Renal cortex interstitium (tissue), 11 donors: Measurements from ENCODE around the gene ANO2. TPM values are rescaled to one million over a fixed set of nuclear protein-coding genes. Genes with fewer than 3 reads are reported as not detected.
"Not testable (repeated sequence)": the region's sequence is repeated elsewhere in the genome, so short reads cannot be mapped to it uniquely, and the experiment has no call there.

Experiments
- DNase-seq, 11 donors: peaks; one replicate each; pipeline ENCODE4 v3.0.0-alpha.2; 2013; ENCODE audit warnings: low read depth in 9 of 11, low spot score in 4 of 11; ENCODE audit errors: extremely low read depth in 1 of 11
- polyA plus RNA-seq, 3 donors: library from polyadenylated mRNA; unstranded; fragments of 120-200 nt; gene quantifications; one replicate each; pipeline ENCODE4 v1.2.1, GENCODE V29; 2013; ENCODE audit not compliant: insufficient read length in 3 of 3

Gene ANO2
- polyA plus RNA-seq, 3 donors: 3.1 to 5.6 (median 5.2) TPM

DNA sequence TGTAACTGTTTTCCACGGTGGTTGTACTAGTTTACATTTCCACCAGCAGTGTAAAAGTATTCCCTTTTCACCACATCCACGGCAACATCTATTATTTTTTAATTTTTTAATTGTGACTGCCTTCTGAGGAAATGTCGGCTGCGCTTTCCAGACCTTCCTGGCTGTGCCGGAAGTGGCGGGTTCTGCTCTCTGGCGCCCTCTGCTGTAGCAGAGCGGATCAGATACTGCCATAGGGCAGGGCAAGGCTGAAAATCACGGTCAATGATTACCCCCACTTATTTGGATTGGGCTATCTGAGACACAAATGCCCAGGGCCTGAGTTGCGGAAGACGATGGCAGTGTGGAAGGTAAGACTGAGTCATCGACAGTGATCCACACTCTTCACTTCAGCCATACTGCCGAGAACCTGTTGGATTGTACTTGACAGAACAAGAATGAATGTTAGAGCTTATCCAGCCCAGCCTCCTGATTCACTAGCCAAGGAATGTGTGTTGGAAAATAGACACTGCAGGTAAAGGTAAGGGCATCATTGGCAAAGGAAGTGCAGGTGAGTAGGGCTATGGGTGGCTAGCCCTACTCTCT lies 388.9 kb downstream of the ANO2 start:
- DNase-seq: no peak

DNA sequence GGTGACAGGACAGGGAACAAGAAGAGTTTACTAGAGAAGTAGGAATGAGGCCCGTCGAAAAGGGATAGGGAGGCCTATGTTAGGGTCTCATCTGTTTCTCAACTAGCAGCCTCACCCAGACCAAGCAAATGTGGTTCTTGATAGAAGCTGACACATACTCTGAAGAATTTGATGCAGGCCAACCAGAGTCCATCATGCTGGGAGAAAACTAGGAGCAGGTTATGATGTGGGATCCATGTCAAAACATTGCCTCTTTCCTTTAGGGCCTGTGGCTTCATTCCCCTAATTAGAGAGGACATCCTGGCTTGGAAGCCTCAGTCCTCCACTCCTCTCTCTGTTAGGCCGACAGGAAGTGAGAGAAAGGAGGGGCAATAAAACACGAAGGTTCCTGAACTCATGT lies 390.3 kb downstream of the ANO2 start:
- no peak for DNase-seq

DNA sequence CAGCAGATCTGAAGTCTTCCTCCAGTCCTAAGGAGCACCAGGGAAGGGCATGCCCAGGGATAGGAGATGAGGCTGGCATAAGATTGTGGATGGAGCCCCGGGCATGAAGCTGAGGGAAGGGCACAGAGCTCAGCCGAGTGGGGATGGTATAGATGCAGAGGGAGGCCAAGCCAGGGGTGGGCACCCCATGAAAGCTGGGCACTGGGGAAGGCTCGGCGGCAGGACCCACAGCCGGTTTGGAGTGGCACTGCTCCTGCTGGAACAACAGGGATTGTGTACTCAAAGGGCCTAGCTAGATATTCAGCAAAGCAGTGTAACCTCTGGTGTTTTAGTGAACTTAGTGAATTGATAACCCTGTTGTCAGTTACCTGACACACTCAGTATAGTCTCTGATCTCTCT lies 396.0 kb downstream of the ANO2 start:
- DNase-seq: no peak

DNA sequence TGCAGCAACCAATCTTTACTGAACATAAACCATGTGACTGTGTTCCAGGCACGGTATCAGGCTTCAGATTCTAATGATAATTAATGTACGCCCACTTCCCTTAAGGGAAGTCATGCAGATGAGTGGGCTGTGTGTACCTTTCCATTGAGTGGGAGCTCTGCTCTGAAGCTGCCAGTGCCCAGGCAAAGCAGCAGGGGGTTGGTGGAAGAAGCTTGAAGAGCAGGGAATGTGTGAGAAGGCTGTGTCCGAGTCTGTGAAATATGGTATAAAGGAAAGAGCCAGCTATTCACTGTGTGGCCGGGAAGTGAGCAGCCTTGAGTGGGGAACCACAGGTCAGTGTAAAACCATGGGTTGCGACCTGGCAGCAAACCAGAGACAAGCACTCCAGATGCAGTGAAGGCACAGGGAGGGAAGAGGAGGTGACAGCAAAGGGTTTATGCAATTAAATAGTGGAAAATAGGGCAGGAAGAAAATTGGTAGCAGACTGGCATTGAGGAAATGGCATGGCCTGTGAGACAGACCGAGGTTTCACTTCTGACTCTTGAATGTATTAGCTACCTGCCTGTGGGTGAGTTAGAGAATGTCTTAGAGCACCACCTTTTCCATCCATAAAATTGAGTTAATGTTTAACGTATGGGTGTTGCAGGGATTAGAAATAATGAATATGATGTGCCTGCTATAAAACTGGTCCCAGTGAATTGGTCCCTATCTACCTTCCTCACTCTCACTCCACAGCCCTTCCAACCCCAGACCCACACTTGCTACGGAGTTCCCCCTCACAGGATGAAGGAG lies 396.7 kb downstream of the ANO2 start:
- DNase-seq: no peak

DNA sequence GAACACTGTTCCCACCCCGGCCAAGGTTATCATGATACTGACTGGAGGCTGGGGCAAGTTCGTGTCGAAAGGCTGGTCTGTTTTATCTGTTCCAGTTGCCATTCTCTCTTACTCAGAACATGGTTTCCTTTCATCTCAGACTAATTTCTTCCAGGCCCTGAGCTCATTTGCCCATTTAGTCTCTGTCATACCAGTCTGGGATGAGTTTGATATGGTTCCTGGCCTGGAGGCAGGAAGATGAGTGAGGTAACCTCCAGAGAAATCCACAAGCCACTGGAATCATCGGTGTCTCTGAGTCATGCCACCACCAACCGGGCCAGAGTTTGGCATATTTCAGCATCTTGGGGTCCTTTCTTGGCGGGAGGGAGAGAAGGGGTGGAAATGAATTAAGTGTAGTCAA lies 398.4 kb downstream of the ANO2 start:
- DNase-seq: no peak

DNA sequence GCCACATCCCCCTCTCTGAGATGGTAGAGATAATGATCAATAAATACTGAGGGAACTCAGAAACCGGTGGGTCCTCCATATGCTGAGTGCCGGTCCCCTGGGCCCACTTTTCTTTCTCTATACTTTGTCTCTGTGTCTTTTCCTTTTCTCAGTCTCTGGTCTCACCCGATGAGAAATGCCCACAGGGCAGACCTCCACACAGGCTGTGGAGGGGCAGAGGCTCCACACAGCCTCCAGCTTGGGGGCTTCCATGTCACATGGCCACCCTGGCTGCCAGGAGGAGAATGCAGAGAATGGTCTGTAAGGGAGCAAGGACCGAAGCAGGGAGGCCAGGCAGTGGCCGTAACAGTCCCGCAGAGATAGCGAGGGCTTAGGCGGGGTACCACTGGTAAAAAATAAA lies 407.3 kb downstream of the ANO2 start:
- no peak for DNase-seq

DNA sequence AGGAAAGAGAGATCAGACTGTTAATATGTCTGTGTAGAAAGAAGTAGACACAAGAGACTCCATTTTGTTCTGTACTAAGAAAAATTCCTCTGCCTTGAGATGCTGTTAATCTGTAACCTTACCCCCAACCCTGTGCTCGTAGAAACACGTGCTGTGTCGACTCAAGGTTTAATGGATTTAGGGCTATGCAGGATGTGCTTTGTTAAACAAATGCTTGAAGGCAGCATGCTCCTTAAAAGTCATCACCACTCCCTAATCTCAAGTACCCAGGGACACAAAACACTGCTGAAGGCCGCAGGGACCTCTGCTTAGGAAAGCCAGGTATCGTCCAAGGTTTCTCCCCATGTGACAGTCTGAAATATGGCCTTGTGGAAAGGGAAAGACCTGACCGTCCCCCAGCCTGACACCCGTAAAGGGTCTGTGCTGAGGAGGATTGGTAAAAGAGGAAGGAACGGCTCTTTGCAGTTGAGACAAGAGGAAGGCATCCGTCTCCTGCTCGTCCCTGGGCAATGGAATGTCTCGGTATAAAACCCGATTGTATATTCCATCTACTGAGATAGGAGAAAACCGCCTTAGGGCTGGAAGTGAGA lies 407.9 kb downstream of the ANO2 start:
- not testable (repeated sequence) for DNase-seq

DNA sequence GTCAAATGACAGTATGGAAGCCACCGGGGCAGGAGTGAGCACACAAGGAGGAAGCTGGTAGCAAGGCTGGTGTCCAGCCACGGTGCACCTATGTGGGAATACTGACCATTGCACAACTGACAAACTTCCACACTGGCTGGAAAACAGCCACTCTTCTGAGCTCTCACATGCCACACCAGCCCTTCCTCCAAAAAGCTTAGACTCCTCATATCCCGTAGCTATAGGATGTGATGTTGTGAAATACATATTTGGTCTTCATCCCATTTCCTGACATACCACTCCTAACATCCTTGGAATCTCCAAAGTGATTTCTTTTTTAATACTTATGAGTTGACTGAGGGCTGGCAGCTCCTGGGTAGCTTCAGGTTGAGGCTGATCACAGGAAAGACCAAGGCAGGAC lies 409.5 kb downstream of the ANO2 start:
- no peak for DNase-seq

DNA sequence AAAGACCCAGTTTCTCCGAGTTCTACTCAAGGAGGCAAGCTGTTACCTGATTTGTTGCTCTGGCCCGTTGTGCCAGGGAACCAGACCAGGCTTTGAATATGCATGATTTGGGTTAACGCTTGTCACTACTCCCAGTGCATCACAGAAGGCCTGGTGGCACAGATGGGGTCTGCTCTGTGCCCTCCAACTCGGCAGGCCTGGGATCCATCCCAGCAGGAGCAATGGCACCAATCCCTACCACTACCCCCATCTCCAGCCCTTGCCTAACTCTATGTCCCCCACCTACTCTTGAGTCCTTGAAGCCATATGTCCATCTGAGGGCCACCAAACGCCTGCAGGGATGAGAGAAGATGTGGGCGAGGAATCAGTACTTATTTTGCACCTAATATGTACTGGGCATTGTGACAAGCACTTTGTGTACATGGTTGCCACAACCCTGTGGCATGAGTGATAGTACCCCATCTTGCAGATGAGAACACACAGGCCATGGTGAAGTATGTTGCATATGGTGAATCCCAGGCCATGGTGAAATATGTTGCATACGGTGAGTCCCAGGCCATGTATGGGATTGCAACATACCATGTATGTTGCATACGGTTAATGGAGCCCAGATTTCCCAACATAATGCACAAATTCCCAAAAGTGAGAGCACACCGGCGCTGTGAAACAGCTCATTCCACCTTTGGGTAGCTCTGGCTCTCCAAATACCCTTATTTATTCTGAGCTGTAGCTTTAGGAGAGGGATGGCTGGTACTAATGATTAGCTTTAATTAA lies 410.4 kb downstream of the ANO2 start:
- DNase-seq: no peak

DNA sequence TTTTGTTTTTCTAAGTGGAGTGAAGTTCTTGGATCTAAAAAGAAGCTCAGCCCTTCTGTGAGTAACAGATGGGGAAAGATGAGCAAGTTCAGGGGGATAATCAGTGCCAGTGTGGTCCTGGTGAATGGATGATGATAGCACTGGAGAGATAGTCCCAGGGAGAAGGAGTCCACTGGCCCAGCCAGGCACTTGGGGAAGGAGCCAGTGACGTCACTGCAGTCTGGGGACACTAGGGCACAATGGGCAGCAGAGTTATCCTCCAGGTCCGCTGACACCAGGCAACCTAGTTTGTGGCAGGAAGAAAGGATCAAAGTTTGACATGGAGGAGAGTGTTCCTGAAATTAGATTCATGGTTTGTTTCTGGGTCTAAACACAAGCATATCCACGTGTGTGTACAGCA lies 411.7 kb downstream of the ANO2 start:
- no peak for DNase-seq

DNA sequence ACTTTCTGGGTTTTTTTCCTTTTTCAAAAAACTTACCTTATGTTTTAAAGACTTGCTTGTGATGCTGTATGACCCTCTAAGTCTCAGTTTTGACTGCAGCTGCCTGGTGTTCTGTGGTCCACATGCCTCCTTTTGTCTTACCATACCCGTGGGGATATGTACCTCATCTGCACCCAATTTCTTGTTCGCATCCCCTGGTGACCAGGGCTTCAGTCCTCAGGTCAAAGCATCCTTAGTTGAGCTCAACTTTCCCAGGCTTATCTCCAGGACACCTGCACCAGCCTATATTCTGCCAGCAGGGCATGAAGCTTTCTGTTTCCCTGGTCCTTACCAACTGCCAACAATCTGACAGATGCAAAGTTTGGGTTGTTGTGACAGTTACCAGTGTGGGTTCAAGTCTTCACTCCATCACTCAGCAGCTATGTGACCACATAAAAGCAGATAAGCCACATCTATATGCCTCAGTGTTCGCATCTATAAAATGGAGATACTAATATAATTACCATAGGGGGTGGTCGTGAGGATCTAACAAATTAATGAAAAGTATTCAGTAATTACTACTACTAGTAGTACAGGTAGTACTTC lies 419.2 kb downstream of the ANO2 start:
- DNase-seq: no peak

DNA sequence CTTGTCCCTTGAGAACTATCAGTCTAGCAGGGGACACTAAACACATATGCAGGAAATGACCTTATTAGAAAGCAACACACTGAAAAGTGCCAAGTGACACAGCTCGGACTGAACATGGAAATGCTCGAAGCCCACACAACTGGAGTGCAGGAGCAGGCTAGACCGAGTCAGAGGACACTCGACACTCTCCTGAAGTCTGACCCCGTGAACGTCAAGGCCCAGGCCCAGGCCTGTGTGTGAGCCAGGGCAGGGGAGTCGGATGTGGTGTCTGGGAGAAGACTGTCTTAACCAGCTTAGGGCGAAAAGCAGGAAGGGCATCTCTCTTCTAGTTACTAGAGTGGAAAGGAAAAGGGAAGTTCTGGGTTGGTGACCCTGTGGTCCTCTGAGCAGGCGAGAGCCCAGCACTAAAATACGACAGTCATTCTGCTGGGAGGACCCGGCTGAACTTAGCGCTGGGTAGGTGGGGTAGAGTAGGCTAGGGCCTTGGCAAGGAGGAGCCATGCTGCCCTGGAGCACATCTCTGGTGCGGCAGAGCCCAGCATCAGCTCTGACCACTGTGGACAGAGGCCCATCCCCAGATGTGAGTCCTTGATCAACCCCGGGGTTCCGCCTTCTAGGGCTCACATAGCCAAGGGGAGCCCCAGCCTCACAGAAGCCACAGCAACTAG lies 420.2 kb downstream of the ANO2 start:
- no peak for DNase-seq

DNA sequence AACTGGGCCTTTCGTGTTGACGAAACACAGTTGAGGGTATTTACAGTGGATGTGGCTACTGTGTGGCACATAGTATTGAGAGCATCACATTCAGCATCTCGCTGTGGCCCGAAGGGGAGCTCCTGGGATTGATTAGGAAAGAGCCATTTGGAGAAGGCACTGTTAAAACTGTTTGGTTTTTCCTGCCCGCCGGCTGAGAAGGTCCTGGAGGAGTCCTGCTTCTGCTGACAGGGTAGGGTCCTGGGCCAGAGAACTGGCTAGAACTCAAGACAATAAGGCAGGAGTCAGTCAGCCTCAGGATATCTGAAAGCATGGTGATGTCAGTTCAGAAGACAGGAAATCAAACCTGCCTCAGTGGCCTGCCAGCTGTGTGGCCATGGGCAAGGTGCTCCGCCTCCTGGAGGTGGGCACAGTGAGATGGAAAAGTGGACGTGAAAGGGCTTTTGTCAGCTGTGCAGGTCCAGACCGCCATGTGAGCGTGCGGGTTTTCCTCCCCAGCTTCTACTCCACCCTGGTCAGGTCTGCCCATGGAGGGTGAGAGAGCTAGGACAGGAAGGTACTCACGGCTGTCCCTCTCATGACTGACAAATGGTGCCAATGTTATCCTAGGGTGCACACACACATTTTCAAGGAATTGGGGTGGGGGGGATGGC lies 420.8 kb downstream of the ANO2 start:
- no peak for DNase-seq

DNA sequence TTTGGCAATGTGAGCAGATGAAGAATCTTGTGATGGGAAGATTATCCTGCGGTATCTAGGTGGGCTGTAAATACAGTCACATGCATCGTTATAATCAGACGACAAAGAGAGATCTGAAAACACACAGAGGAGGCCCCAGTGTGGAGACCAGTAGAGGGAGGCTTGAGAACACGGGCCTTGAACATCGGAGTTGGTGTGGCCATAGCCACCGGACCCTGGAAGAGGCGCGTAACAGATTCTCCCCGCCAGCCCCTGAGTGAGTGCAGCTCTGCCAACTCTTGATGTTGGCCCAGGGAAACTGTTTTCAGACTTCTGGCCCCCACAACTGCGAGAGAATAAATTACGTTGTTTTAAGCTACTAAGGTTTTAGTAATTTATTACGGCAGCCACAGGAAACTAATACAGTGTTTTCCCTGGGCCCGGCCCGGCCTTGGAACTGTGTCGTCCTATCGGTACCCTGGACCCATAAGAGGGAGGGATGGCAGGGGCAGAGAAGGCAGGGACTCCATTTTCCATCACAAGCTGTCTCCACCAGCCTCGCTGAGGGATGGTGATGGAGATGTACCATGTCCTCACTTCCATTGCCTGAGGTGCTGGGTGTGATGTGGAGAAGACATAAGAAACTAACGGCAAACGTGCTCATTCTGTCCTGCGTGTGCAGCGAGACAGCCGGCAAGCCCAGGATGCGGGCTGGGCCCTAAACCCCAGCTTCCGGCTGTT lies 421.5 kb downstream of the ANO2 start:
- DNase-seq: no peak

DNA sequence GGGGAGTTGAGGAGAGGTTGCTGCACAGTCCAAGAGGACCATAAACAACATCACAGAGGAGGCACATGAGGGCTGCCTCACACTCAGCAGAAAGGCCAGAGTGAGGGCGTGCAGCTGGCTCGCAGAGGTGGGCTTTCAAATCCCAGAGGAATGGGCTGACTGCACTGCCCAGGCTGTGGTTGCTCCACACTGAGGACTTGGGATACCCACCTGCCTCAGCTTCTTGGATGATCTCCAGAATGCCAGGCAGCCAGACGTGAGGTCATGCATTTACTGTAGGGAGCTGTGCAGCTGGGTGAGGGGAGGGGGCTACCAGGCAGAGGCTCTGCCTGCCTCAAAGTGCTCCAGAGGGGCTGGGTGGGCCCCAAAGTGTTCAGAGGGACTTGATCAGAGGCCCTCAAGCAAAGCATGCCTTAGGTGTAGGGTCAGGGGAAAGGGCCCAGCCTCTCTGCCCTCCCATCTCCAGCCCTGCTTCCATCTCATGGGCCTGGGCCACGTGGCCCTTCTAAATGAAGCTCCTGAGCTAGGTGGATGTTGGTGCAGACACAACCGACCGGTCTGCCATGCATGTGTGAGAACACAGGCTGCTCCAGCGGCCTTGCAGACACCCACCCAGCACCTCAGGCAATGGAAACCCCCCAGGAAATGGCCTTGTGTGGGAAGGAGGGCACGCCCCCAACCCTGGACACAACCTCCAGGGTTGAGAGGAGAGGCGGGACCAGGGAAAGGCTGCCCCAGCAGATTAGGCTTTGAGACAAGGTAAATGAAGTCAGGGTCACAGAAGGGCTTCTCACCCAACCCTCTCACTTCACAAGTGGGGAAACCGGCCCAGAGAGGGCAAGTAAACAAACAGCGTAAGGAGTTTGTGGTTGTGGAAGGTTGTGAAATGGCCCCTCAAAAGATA lies 422.4 kb downstream of the ANO2 start:
- no peak for DNase-seq

DNA sequence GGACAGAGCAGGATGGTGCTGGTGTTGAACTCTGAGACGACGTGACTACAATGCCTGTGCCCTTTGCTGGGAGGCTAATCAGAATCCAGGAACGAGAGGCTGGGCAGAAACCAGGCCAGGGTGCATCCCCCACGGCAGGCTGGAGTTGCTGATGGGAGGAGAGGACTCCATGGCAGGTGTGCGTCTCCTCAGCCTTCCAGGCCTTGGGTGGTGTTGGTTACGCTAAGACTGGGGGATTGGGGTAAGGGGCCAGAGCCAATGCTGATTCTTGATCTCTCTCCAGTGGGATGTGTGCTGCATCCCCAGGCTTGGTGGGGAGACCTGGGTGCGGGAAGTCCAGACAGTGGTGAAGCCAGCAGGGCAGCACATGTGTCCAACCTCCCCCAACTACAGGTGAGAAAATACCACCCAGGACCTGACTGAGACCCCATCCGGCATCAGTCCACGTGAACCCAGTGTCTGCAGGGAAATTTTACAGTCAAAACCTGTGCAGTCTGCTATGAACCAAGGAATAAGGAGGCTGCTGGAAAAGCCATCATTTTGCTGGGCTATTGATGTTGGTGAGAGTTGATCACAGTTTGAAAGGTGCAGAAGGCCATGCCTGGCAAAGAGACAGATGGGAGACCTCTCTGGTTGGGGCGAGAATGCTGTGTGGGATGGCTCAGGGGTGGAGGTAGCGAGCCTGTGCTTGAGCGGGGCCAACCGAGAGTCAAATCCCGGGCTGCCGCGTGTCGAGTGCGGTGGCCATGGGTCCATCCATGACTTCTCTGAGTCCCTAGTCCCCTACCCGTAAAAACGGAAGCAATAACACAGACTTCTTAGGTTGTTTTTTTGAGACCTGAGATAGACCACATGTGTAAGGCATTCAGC lies 423.4 kb downstream of the ANO2 start:
- DNase-seq: no peak
